NCI-H2107 (cell line): Measurements from ENCODE around the gene EFHD1.
"Not testable (repeated sequence)": the region's sequence is repeated elsewhere in the genome, so short reads cannot be mapped to it uniquely, and the experiment has no call there.

ENCODE experiments used
- DNase-seq: peaks from one replicate; lab custom pipeline; 2025; lab: John Stamatoyannopoulos, UW

The EFHD1 gene

GRCh38 chr2:232615339-232615738 lies 18.1 kb upstream of the EFHD1 start:
- no peak for DNase-seq

- no peak for DNase-seq
Measured at GRCh38 chr2:232621186-232621585, 12.2 kb upstream of the EFHD1 start.

- DNase-seq = no peak
Measured at GRCh38 chr2:232622563-232622962, 10.8 kb upstream of the EFHD1 start.

GRCh38 chr2:232623768-232624765 lies 9.3 kb upstream of the EFHD1 start:
- peak; percentile 49 for DNase-seq

- DNase-seq = no peak
Measured at GRCh38 chr2:232626584-232626983, 6.8 kb upstream of the EFHD1 start.

GRCh38 chr2:232628466-232629128 lies 4.8 kb upstream of the EFHD1 start:
- no peak for DNase-seq

- DNase-seq = no peak
Measured at GRCh38 chr2:232629129-232629475, 4.3 kb upstream of the EFHD1 start.

- no peak for DNase-seq
Measured at GRCh38 chr2:232632229-232632903, 1.0 kb upstream of the EFHD1 start.

- no peak for DNase-seq
Measured at GRCh38 chr2:232632904-232633412, 446 bp upstream of the EFHD1 start.

- no peak for DNase-seq
Measured at GRCh38 chr2:232634206-232635150, 1.1 kb downstream of the EFHD1 start.

GRCh38 chr2:232635376-232635775 lies 2.0 kb downstream of the EFHD1 start:
- not testable (repeated sequence) for DNase-seq

GRCh38 chr2:232635820-232636219 lies 2.4 kb downstream of the EFHD1 start:
- no peak for DNase-seq

GRCh38 chr2:232636788-232637420 lies 3.5 kb downstream of the EFHD1 start:
- no peak for DNase-seq

- DNase-seq = no peak
Measured at GRCh38 chr2:232637866-232638583, 4.6 kb downstream of the EFHD1 start.

GRCh38 chr2:232641153-232641848 lies 7.9 kb downstream of the EFHD1 start:
- no peak for DNase-seq

GRCh38 chr2:232643147-232643425 lies 9.7 kb downstream of the EFHD1 start:
- no peak for DNase-seq

- DNase-seq = no peak
Measured at GRCh38 chr2:232643813-232644347, 10.5 kb downstream of the EFHD1 start.

- DNase-seq = no peak
Measured at GRCh38 chr2:232645061-232645460, 11.7 kb downstream of the EFHD1 start.

GRCh38 chr2:232646726-232647125 lies 13.3 kb downstream of the EFHD1 start:
- DNase-seq = no peak

- no peak for DNase-seq
Measured at GRCh38 chr2:232647261-232647660, 13.9 kb downstream of the EFHD1 start.
